Neutrophil (primary cell): Measurements from ENCODE around the gene LRRC58.

ENCODE experiments used
- H3K27ac ChIP-seq: fragments of 200-600 bp; sonication (generic); 2 replicates; pipeline ENCODE4 v1.5.1; 2016; ENCODE audit warnings: mild to moderate bottlenecking, moderate library complexity
- H3K27me3 ChIP-seq: fragments of 200-600 bp; sonication (generic); 2 replicates; pipeline ENCODE4 v1.6.0; 2016; ENCODE audit warnings: mild to moderate bottlenecking
- H3K36me3 ChIP-seq: fragments of 200-600 bp; sonication (generic); 2 replicates; pipeline ENCODE4 v1.5.1; 2017
- H3K4me1 ChIP-seq, 2 experiments: fragments of 200-600 bp in 1 of 2; sonication (generic) in 1 of 2; 1 replicate in 1 of 2; 2 replicates in 1 of 2; pipeline versions ENCODE4 v1.5.1 to v1.6.1; 2013 to 2016; ENCODE audit warnings: low read depth in 1 of 2, low read length in 1 of 2, mild to moderate bottlenecking in 1 of 2, moderate library complexity in 1 of 2; ENCODE audit not compliant: control insufficient read depth in 1 of 2, insufficient read depth in 1 of 2
- H3K4me3 ChIP-seq, 2 experiments: fragments of 200-600 bp in 1 of 2; sonication (generic) in 1 of 2; 1 replicate in 1 of 2; 2 replicates in 1 of 2; pipeline ENCODE4 v1.5.1; 2013 to 2016; ENCODE audit warnings: low read depth in 1 of 2, low read length in 1 of 2, mild to moderate bottlenecking in 1 of 2, moderate library complexity in 1 of 2
- H3K9me3 ChIP-seq: fragments of 200-600 bp; sonication (generic); 2 replicates; pipeline ENCODE4 v1.5.1; 2016
- CTCF ChIP-seq: fragments of 200-600 bp; sonication (generic); IDR thresholded peaks from 2 replicates; pipeline ENCODE4 v1.5.1; 2016; ENCODE audit warnings: antibody characterized with exemption

The LRRC58 gene

GRCh38 chr3:120311863-120312794, 37.0 kb downstream of the LRRC58 start:
- no peaks in the 10 kb centered on the region for H3K4me1 ChIP-seq
- no peak for TF ChIP-seq CTCF
- H3K27ac ChIP-seq = no peak overlapping the region
- H3K9me3 ChIP-seq = no peaks in the 10 kb centered on the region
- no peaks in the 10 kb centered on the region for H3K36me3 ChIP-seq
- H3K27me3 ChIP-seq = no peaks in the 10 kb centered on the region
- no peak overlapping the region for H3K4me3 ChIP-seq

- H3K27ac ChIP-seq = no peak overlapping the region
- H3K4me3 ChIP-seq = no peak overlapping the region
- H3K27me3 ChIP-seq = peaks cover 9% of the 10 kb centered on the region
- H3K36me3 ChIP-seq = no peaks in the 10 kb centered on the region
- H3K4me1 ChIP-seq = no peaks in the 10 kb centered on the region
- no peaks in the 10 kb centered on the region for H3K9me3 ChIP-seq
- no peak for TF ChIP-seq CTCF
These were observed 42.4 kb downstream of the LRRC58 start for GRCh38 chr3:120306519-120307455.

- no peaks in the 10 kb centered on the region for H3K4me1 ChIP-seq
- peaks cover 9% of the 10 kb centered on the region for H3K27me3 ChIP-seq
- H3K36me3 ChIP-seq = no peaks in the 10 kb centered on the region
- H3K9me3 ChIP-seq = no peaks in the 10 kb centered on the region
- no peak overlapping the region for H3K4me3 ChIP-seq
- H3K27ac ChIP-seq = no peak overlapping the region
- no peak for TF ChIP-seq CTCF
These were observed 44.5 kb downstream of the LRRC58 start for GRCh38 chr3:120304616-120305015.

GRCh38 chr3:120302361-120302760, 46.8 kb downstream of the LRRC58 start:
- Histone ChIP-seq H3K9me3 (no peaks in the 10 kb centered on the region), H3K27me3 (peaks cover 9% of the 10 kb centered on the region), H3K27ac (no peak overlapping the region), H3K4me1 (no peaks in the 10 kb centered on the region), H3K36me3 (no peaks in the 10 kb centered on the region), H3K4me3 (no peak overlapping the region)
- no peak for TF ChIP-seq CTCF

GRCh38 chr3:120300971-120301370, 48.2 kb downstream of the LRRC58 start:
- Histone ChIP-seq H3K4me1 (no peaks in the 10 kb centered on the region), H3K4me3 (no peak overlapping the region), H3K36me3 (no peaks in the 10 kb centered on the region), H3K27ac (no peak overlapping the region), H3K9me3 (no peaks in the 10 kb centered on the region), H3K27me3 (peaks cover 1% of the 10 kb centered on the region)
- TF ChIP-seq CTCF = no peak
